A673 (cell line): ENCODE data around the gene BEAN1.

Experiments
- CTCF ChIP-seq: fragments of 300-800, 200-600 bp; sonication (generic); conservative IDR thresholded peaks from 2 replicates; pipeline ENCODE4 v1.5.1; 2017; ENCODE audit warnings: low read depth, mild to moderate bottlenecking, antibody characterized with exemption, low read length, moderate library complexity, mixed read lengths
- EZH2 ChIP-seq: fragments of 200-600 bp; sonication (generic); IDR thresholded peaks from 2 replicates; pipeline ENCODE4 v1.6.1; 2017; ENCODE audit warnings: borderline replicate concordance, low read depth, mild to moderate bottlenecking, mixed read lengths, antibody characterized with exemption, low read length; ENCODE audit not compliant: poor library complexity, severe bottlenecking

GRCh38 chr16:66386629-66387622 lies 40.2 kb upstream of the BEAN1 start:
- no peak for TF ChIP-seq CTCF
- TF ChIP-seq EZH2, result no peak
